Esophagus muscularis mucosa (tissue), 3 donors: ENCODE measurements around the gene ELK3.

Source experiments
- CTCF ChIP-seq, 3 experiments: fragments of 200-600 bp in 2 of 3; fragments of 450-650 bp in 1 of 3; sonication (generic) in 2 of 3; IDR thresholded peaks; one replicate each; pipeline ENCODE4 v1.5.1; 2017 to 2019; ENCODE audit warnings: antibody characterized with exemption in 3 of 3, mild to moderate bottlenecking in 2 of 3, moderate library complexity in 1 of 3
- POLR2A ChIP-seq: fragments of 450-650 bp; IDR thresholded peaks from one replicate; pipeline ENCODE4 v1.6.1; 2017; ENCODE audit warnings: antibody characterized with exemption, moderate library complexity, mild to moderate bottlenecking, low read depth
- POLR2AphosphoS5 ChIP-seq, 2 donors: sonication (generic); formaldehyde crosslinking; IDR thresholded peaks; one replicate each; pipeline ENCODE4 v1.6.1; 2017; ENCODE audit warnings: antibody characterized with exemption in 2 of 2

- no peak for TF ChIP-seq CTCF (IDR thresholded peaks at IDR 0.05)
- TF ChIP-seq POLR2AphosphoS5 (IDR thresholded peaks at IDR 0.05) = no peak
- TF ChIP-seq POLR2A = no peak
Measured at GRCh38 chr12:96314723-96315122, 120.5 kb downstream of the ELK3 start.
